Endothelial cell of umbilical vein (primary cell): ENCODE measurements around the gene KRT26.

ENCODE experiments used
- EZH2 ChIP-seq: IDR thresholded peaks from 2 replicates; pipeline ENCODE4 v1.6.1; 2012; ENCODE audit warnings: borderline replicate concordance, low read depth, mild to moderate bottlenecking, moderate library complexity, low read length, inconsistent platforms; ENCODE audit not compliant: severe bottlenecking
- JUN ChIP-seq: IDR thresholded peaks from 2 replicates; pipeline ENCODE4 v1.6.1; 2011; ENCODE audit warnings: borderline replicate concordance, low read depth; ENCODE audit not compliant: insufficient read length, insufficient read depth
- POLR2A ChIP-seq: IDR thresholded peaks from 2 replicates; pipeline ENCODE4 v1.6.1; 2012; ENCODE audit warnings: low read depth, mild to moderate bottlenecking, control low read depth, low read length
- POLR2AphosphoS5 ChIP-seq: IDR thresholded peaks from 2 replicates; pipeline ENCODE4 v1.6.1; 2012; ENCODE audit warnings: low read depth, mild to moderate bottlenecking, control low read depth, low read length, moderate library complexity; ENCODE audit not compliant: insufficient read depth
- TF ChIP-seq, protein P1 (sequence below), 2 donors: IDR thresholded peaks; 1 replicate in 1 of 2; 2 replicates in 1 of 2; pipeline ENCODE4 v1.5.1; 2011; ENCODE audit warnings: low read length in 2 of 2, mild to moderate bottlenecking in 2 of 2, moderate library complexity in 2 of 2, control low read depth in 1 of 2, inconsistent platforms in 1 of 2, low read depth in 1 of 2; ENCODE audit not compliant: insufficient read depth in 1 of 2; ENCODE audit errors: extremely low read depth in 1 of 2

DNA sequence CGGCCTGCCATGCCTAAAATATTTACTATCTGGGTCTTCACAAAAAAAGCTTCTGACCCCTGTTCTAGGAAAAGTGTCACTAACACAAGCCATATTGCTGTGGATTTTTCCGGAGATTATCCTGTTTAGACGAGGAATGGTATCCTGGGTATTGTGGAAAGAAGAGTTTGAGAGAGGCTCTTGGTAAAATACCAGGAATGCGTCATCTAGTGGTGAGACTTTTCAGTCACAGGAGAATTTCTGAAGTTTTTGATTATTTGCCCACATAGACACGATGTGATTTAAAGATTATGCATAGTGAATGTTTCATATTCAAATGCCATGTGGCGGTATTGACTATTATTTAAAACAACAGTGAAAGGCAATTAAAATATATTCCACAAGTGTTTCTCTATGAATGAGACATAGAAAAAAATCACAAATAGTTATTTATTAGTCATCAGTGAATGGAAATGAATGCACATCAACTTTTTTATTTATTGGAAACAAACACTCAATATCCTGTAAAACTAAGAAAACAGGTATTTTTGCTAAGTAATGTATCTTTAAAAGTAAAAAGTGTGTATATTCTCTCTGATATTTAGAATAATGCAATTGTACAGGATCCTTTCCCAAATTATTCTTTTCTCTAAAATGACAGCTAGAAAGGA, 19.9 kb upstream of the KRT26 start:
- TF ChIP-seq, protein P1, sequence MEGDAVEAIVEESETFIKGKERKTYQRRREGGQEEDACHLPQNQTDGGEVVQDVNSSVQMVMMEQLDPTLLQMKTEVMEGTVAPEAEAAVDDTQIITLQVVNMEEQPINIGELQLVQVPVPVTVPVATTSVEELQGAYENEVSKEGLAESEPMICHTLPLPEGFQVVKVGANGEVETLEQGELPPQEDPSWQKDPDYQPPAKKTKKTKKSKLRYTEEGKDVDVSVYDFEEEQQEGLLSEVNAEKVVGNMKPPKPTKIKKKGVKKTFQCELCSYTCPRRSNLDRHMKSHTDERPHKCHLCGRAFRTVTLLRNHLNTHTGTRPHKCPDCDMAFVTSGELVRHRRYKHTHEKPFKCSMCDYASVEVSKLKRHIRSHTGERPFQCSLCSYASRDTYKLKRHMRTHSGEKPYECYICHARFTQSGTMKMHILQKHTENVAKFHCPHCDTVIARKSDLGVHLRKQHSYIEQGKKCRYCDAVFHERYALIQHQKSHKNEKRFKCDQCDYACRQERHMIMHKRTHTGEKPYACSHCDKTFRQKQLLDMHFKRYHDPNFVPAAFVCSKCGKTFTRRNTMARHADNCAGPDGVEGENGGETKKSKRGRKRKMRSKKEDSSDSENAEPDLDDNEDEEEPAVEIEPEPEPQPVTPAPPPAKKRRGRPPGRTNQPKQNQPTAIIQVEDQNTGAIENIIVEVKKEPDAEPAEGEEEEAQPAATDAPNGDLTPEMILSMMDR (IDR thresholded peaks at IDR 0.05; ENCODE audit: extremely low read depth in 1 of 2, insufficient read depth in 1 of 2, low read depth in 1 of 2, low read length in 2 of 2): peak; percentile 33 to 49
- TF ChIP-seq JUN (no peak), POLR2A (no peak), EZH2 (no peak), POLR2AphosphoS5 (no peak)
